Glutamatergic neuron (in vitro differentiated cells): ENCODE measurements around the gene TMEM250. TPM values are rescaled to one million over a fixed set of nuclear protein-coding genes. Genes with fewer than 3 reads are reported as not detected.

ENCODE experiments used
- DNase-seq: peaks from one replicate; pipeline ENCODE4 v3.0.0; 2022
- H3K27ac Mint-ChIP-seq: one replicate; pipeline ENCODE4 v1.8.0; 2020; ENCODE audit warnings: mild to moderate bottlenecking, mixed read lengths, inconsistent platforms; ENCODE audit not compliant: unreplicated experiment
- H3K27me3 Mint-ChIP-seq: one replicate; pipeline ENCODE4 v1.8.0; 2020; ENCODE audit warnings: mild to moderate bottlenecking, moderate library complexity, mixed read lengths, inconsistent platforms; ENCODE audit not compliant: unreplicated experiment
- H3K36me3 Mint-ChIP-seq: one replicate; pipeline ENCODE4 v1.8.0; 2020; ENCODE audit warnings: mild to moderate bottlenecking, mixed read lengths, inconsistent platforms; ENCODE audit not compliant: unreplicated experiment
- H3K4me1 Mint-ChIP-seq: one replicate; pipeline ENCODE4 v1.8.0; 2020; ENCODE audit warnings: mild to moderate bottlenecking, low read depth, mixed read lengths, inconsistent platforms; ENCODE audit not compliant: unreplicated experiment
- H3K4me3 Mint-ChIP-seq: one replicate; pipeline ENCODE4 v1.8.0; 2020; ENCODE audit warnings: mild to moderate bottlenecking, mixed read lengths, inconsistent platforms; ENCODE audit not compliant: unreplicated experiment
- H3K9me3 Mint-ChIP-seq: one replicate; pipeline ENCODE4 v1.8.0; 2020; ENCODE audit warnings: mild to moderate bottlenecking, moderate library complexity, mixed read lengths, inconsistent platforms; ENCODE audit not compliant: unreplicated experiment
- total RNA-seq: library from RNA; stranded (reverse); fragmentation: NEBNext Ultra II Directional; extraction: Animal tissue kit (Norgen Biotek cat#: 25700); gene quantifications from one replicate; pipeline ENCODE4 v1.2.1, GENCODE V29; 2021; ENCODE audit not compliant: unreplicated experiment
- TF ChIP-seq, protein P1 (sequence below): fragments of 200-600 bp; sonication (generic); IDR thresholded peaks from one replicate; pipeline ENCODE4 v1.5.0; 2021; ENCODE audit not compliant: partially characterized antibody, unreplicated experiment

TMEM250 gene
- total RNA-seq, 1 donor from 2014 or later: 16.0 TPM

DNA sequence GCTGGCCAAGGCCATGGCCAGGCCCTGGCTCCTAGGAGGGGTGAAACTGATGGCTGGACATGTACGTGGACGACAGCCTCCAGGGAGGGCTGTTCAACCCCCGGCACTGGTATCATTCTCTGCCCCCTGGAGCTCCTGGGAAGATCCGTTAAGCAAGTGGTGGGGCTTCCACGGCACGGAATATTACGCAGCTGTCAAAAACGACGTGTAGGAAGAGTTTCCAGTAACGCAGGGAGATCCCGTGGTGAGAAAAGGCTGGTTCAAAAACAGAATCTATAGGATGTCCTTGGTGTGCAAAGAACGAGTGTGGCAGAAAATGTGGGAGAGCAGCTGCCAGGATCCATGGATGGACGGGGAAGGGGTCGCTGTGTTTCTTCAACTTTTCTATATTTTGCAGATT is 36.3 kb upstream of the TMEM250 start:
- Mint-ChIP-seq H3K4me3 (no peak overlapping the region), H3K36me3 (no peaks in the 10 kb centered on the region), H3K4me1 (peaks cover 11% of the 10 kb centered on the region), H3K27me3 (peaks cover 16% of the 10 kb centered on the region), H3K27ac (no peak overlapping the region), H3K9me3 (peaks cover 9% of the 10 kb centered on the region)
- DNase-seq: no peak
- TF ChIP-seq, protein P1, sequence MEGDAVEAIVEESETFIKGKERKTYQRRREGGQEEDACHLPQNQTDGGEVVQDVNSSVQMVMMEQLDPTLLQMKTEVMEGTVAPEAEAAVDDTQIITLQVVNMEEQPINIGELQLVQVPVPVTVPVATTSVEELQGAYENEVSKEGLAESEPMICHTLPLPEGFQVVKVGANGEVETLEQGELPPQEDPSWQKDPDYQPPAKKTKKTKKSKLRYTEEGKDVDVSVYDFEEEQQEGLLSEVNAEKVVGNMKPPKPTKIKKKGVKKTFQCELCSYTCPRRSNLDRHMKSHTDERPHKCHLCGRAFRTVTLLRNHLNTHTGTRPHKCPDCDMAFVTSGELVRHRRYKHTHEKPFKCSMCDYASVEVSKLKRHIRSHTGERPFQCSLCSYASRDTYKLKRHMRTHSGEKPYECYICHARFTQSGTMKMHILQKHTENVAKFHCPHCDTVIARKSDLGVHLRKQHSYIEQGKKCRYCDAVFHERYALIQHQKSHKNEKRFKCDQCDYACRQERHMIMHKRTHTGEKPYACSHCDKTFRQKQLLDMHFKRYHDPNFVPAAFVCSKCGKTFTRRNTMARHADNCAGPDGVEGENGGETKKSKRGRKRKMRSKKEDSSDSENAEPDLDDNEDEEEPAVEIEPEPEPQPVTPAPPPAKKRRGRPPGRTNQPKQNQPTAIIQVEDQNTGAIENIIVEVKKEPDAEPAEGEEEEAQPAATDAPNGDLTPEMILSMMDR: no peak

DNA sequence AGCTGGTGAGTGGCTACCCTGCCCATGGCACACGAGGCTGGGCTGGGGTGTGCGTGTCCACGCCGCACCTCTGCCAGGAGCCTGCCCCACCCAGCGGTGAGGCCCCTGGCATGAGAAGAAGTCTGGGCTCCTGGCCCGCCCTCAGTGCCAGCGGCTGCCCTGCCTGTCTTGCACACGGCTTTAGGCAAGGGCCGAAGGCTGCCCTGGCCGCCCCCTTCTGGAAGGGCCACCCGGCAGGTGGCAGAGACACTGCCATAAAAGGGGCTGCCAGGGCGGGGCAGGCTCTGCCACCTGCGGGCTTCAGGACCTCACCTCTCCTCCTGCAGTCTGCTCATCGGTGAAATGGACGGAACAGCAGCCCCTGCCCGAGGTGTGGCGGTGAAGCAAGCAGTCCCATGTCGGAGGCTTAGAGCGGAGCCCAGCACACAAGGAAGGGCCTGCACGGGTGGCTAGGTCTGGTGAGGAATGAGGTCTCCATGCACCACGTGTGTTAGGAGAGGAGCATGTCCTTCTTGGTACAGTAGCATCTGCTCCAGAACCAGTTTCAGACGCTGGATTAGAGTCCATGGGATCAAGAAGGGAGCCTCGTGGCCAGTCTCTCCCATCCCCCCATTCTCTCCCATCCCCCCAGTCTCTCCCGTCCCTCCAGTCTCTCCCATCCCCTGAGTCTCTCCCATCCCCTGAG is 34.8 kb upstream of the TMEM250 start:
- Mint-ChIP-seq H3K4me3 (no peak overlapping the region), H3K4me1 (peaks cover 11% of the 10 kb centered on the region), H3K36me3 (no peaks in the 10 kb centered on the region), H3K27ac (no peak overlapping the region), H3K9me3 (peaks cover 5% of the 10 kb centered on the region), H3K27me3 (peaks cover 11% of the 10 kb centered on the region)
- no peak for DNase-seq
- TF ChIP-seq, protein P1: no peak

DNA sequence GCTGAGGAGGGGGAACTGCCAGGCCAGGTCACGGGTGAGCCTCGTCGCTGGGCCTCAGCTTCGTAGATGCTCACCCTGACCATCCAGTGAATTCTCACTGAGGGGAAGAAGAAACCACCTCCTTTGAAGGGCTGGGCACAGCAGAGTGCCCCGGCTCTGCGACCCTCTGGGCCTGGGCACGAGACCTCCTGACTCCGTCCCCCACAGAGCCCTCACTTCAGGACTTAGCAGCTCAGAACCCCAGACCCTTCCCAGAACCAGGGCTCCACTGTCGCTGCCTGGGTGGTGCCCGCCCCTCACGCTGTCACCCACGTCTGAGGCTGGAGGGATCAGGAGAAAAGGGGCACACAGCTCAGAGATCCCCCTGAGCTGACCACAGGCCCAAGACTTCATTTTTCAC is 34.3 kb upstream of the TMEM250 start:
- peaks cover 11% of the 10 kb centered on the region for H3K27me3 Mint-ChIP-seq
- TF ChIP-seq, protein P1: no peak
- no peak overlapping the region for H3K27ac Mint-ChIP-seq
- DNase-seq: no peak
- H3K4me1 Mint-ChIP-seq: peaks cover 13% of the 10 kb centered on the region
- H3K4me3 Mint-ChIP-seq: no peak overlapping the region
- H3K9me3 Mint-ChIP-seq: peaks cover 5% of the 10 kb centered on the region
- no peaks in the 10 kb centered on the region for H3K36me3 Mint-ChIP-seq

DNA sequence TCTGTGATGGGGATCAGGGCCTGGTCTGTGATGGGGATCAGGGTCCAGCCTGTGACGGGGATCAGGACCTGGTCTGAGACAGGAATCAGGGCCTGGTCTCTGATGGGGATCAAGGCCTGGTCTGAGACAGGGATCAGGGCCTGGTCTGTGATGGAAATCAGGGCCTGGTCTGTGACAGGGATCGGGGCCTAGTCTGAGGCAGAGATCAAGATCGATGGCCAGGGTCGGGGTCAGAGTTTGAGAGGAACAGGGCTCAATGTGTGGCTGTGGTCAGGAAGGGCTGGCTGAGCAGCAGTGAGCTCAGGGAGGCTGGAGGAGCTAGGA is 33.8 kb upstream of the TMEM250 start:
- no peak overlapping the region for H3K27ac Mint-ChIP-seq
- DNase-seq: no peak
- peaks cover 12% of the 10 kb centered on the region for H3K4me1 Mint-ChIP-seq
- TF ChIP-seq, protein P1: no peak
- peaks cover 11% of the 10 kb centered on the region for H3K27me3 Mint-ChIP-seq
- no peak overlapping the region for H3K4me3 Mint-ChIP-seq
- H3K36me3 Mint-ChIP-seq: no peaks in the 10 kb centered on the region
- H3K9me3 Mint-ChIP-seq: peaks cover 5% of the 10 kb centered on the region

DNA sequence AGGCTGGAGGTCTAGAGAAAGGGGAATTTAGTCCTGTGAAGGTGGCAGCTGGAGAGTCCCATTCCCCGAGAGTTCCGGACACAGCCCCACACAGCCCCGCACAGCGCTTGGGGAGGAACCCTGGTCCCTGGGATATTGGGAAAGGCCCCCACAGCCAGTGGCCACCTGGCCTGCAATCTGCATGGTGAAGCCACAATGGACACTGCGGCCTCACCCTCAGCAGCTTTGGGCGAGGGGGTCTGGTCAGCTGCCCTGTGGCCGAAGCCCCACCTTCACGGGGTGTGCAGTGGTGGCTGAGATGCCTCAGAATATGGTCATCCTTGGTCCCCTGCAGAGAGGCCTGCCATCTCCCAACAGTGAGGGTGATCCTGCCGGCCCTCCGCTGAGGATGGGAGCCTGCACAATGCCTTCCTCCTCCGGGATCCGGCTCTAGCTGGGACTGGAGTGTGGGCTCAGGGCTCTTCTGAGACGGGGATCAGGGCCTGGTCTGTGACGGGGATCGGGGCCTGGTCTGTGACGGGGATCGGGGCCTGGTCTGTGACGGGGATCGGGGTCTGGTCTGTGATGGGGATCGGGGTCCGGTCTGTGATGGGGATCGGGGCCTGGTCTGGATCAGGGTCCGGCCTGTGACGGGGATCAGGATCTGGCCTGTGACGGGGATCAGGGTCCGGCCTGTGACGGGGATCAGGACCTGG is 33.3 kb upstream of the TMEM250 start:
- Mint-ChIP-seq H3K27me3 (peaks cover 11% of the 10 kb centered on the region), H3K27ac (no peak overlapping the region), H3K9me3 (peaks cover 5% of the 10 kb centered on the region), H3K4me1 (peaks cover 11% of the 10 kb centered on the region), H3K36me3 (no peaks in the 10 kb centered on the region), H3K4me3 (no peak overlapping the region)
- DNase-seq: no peak
- TF ChIP-seq, protein P1: no peak
